Measurements from ENCODE around the gene MEF2D. TPM values are rescaled to one million over a fixed set of nuclear protein-coding genes. Genes with fewer than 3 reads are reported as not detected.

MEF2D gene
- total RNA-seq, 4 donors from 2014 or later = 8.4 to 101 (median 35.1) TPM

DNA sequence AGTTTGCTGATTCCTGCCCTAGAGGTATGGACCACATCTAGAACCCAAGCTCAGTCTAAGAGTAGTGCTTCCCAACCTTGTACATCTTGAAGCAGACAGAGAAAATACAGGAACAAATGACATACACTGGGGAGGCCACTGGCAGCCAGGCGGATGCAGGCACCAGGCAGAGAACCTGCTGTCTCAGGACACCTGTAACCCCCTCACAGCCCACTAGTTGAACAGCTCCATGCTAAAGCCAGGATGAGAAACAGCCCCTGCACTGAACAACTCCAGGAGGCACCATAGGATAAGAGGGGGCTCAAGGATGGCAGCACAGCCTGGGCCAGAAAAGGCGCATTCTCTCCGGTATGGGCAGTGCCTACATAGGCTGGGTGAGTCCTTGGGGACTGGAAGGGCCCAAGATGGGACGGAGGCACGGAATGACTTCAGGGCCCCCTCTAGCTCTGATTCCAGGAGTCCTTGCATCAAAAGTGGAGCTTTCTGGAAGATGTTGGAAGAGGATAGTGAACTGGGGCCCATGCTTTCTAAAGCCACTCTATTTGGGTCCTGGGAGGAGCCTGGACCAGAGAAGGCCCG, 16.0 kb downstream of the MEF2D start:
- intact Hi-C loops (cut with DNase I; ENCODE audit: low total_unique reads) = no loop called here
- H3K27ac ChIP-seq = peak overlapping the region; percentile 13 to 35
- TF ChIP-seq, protein P1, sequence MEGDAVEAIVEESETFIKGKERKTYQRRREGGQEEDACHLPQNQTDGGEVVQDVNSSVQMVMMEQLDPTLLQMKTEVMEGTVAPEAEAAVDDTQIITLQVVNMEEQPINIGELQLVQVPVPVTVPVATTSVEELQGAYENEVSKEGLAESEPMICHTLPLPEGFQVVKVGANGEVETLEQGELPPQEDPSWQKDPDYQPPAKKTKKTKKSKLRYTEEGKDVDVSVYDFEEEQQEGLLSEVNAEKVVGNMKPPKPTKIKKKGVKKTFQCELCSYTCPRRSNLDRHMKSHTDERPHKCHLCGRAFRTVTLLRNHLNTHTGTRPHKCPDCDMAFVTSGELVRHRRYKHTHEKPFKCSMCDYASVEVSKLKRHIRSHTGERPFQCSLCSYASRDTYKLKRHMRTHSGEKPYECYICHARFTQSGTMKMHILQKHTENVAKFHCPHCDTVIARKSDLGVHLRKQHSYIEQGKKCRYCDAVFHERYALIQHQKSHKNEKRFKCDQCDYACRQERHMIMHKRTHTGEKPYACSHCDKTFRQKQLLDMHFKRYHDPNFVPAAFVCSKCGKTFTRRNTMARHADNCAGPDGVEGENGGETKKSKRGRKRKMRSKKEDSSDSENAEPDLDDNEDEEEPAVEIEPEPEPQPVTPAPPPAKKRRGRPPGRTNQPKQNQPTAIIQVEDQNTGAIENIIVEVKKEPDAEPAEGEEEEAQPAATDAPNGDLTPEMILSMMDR (IDR thresholded peaks at IDR 0.05) = no peak
- no peak for TF ChIP-seq POLR2A (IDR thresholded peaks at IDR 0.05)
- H3K36me3 ChIP-seq = no peaks in the 10 kb centered on the region
- H3K4me1 ChIP-seq = peaks cover 0 to 23% of the 10 kb centered on the region in 2 donors
- DNase-seq = no peak
- no peak overlapping the region for H3K4me3 ChIP-seq
- no peaks in the 10 kb centered on the region for H3K9me3 ChIP-seq
- no peaks in the 10 kb centered on the region for H3K27me3 ChIP-seq

DNA sequence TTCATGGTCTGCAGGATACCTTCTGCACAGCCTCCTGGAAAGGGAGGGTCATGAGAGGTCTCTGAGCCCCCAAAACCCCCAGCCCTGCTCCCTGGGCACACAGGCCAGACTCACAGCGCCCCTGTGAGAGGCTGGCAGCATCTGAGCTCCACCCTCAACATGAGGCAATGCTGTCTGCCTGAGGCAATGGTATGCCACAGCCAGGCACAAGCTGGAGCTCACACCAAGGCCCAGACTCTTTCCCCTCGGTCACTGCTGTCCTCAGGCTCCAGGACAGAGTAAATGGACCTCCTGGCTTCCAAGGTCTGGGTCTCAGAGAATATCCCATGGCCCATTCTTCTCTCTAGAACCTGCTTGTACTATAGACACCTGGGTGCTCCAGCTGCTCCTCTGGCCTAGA, 17.2 kb downstream of the MEF2D start:
- peak overlapping the region; percentile 13 to 35 for H3K27ac ChIP-seq
- no peaks in the 10 kb centered on the region for H3K27me3 ChIP-seq
- no peak overlapping the region for H3K4me3 ChIP-seq
- no peaks in the 10 kb centered on the region for H3K36me3 ChIP-seq
- no peak for TF ChIP-seq POLR2A (IDR thresholded peaks at IDR 0.05)
- TF ChIP-seq, protein P1 (IDR thresholded peaks at IDR 0.05) = no peak
- no peak for DNase-seq
- intact Hi-C loops (cut with DNase I; ENCODE audit: low total_unique reads) = no loop called here
- no peaks in the 10 kb centered on the region for H3K9me3 ChIP-seq
- H3K4me1 ChIP-seq = peaks cover under 1 to 15% of the 10 kb centered on the region in 2 donors

DNA sequence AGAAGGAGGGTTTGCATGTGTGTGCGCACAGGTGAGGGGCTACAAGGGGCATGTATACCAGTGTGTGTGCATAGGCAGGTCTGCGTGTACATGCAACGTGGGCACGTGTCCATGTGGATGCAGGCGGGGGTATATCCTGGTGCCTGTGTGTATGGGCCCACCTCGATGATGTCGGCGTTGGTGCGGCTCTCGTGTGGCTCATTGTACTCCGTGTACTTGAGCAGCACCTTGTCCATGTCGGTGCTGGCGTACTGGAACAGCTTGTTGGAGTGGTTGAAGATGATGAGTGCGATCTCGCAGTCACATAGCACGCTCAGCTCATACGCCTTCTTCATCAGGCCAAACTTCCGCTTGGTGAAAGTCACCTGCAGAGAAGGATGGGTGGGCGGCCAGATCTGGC, 18.3 kb downstream of the MEF2D start:
- Histone ChIP-seq H3K9me3 (no peaks in the 10 kb centered on the region), H3K27ac (peak overlapping the region in 1 of 2 donors; percentile 13), H3K27me3 (no peaks in the 10 kb centered on the region), H3K4me3 (no peak overlapping the region), H3K36me3 (no peaks in the 10 kb centered on the region), H3K4me1 (peaks cover 11 to 22% of the 10 kb centered on the region in 2 donors)
- intact Hi-C loops (cut with DNase I; ENCODE audit: low total_unique reads) = no loop called here
- TF ChIP-seq POLR2A (IDR thresholded peaks at IDR 0.05) = no peak
- TF ChIP-seq, protein P1 (IDR thresholded peaks at IDR 0.05) = no peak
- DNase-seq = no peak

DNA sequence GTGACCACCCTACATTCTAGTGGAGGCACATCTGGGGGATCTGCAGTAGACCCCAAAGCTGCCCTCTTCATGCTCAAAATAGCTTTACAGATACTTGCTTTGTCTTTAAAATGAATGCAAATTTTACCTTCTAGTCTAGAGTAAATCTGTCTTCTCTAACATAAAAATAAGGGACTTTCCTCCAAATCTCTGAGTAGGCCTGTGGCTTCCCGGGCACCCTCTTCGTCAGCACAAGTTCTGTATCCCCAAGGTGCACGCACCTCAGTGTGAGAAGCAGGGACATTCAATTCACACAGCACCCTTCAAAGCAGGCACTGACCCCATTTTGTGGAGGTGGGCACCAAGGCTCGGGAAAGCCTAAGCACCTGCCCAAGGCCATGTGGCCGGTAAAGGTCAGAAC, 19.0 kb downstream of the MEF2D start:
- DNase-seq = no peak
- H3K9me3 ChIP-seq = no peaks in the 10 kb centered on the region
- intact Hi-C loops (cut with DNase I; ENCODE audit: low total_unique reads) = no loop called here
- TF ChIP-seq, protein P1 (IDR thresholded peaks at IDR 0.05) = no peak
- TF ChIP-seq POLR2A (IDR thresholded peaks at IDR 0.05) = no peak
- no peaks in the 10 kb centered on the region for H3K36me3 ChIP-seq
- peak overlapping the region; percentile 92 to 98 for H3K27ac ChIP-seq
- H3K4me3 ChIP-seq = no peak overlapping the region
- no peaks in the 10 kb centered on the region for H3K27me3 ChIP-seq
- H3K4me1 ChIP-seq = peaks cover 19 to 23% of the 10 kb centered on the region in 2 donors

DNA sequence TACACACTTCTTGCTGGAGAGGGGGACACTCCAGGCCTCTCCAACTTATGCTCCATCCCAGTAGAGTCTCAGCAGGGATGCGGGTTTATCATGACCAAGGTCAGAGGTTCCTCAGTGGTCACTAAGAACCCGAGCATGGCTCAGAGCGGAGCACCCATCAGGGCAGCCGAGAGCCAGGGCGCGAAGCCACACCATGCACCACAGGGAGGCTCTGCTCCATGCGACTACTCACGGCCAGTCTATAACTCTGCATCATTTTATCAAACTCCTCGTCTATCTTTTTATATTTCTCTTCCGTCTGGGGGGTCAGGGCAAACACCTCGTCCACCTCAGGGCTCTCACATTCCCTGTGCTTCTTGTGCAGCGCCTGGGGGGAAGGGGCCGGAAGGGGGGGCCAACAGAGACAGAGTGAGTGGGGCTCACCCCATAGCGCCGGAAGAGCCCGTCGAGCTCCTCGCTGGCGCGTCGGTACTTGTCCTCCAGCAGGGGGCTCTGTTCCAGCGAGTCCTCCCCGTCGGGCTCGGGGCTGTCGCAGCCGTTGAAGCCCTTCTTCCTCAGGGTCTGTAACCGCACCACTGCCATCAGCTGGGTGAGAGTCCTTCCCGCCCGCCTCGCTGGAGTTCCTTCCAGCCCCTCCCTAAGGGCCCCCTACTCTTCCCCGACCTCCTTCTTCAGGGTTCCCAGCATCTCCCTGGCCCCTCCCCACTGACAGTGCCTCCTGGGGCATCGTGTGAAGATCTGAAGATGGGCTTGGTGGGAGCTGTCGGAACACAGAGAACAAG, 20.0 kb downstream of the MEF2D start:
- H3K9me3 ChIP-seq = no peaks in the 10 kb centered on the region
- peak; percentile 55 to 67 for DNase-seq
- peaks cover 25 to 26% of the 10 kb centered on the region in 2 donors for H3K4me1 ChIP-seq
- TF ChIP-seq, protein P1 (IDR thresholded peaks at IDR 0.05) = peak; percentile 54 to 67 (median 60)
- no peak for TF ChIP-seq POLR2A (IDR thresholded peaks at IDR 0.05)
- H3K27ac ChIP-seq = peak overlapping the region; percentile 92 to 98
- no peaks in the 10 kb centered on the region for H3K36me3 ChIP-seq
- H3K27me3 ChIP-seq = no peaks in the 10 kb centered on the region
- H3K4me3 ChIP-seq = no peak overlapping the region
- intact Hi-C loops (cut with DNase I; ENCODE audit: low total_unique reads) = no loop called here

Measured in uterus (tissue), 4 donors.